Measurements from ENCODE around the gene RWDD1. TPM values are rescaled to one million over a fixed set of nuclear protein-coding genes. Genes with fewer than 3 reads are reported as not detected.

The RWDD1 gene
- total and polyA plus RNA-seq, 5 donors from 2014 or later = 49.5 to 97.8 (median 70.7) TPM

DNA sequence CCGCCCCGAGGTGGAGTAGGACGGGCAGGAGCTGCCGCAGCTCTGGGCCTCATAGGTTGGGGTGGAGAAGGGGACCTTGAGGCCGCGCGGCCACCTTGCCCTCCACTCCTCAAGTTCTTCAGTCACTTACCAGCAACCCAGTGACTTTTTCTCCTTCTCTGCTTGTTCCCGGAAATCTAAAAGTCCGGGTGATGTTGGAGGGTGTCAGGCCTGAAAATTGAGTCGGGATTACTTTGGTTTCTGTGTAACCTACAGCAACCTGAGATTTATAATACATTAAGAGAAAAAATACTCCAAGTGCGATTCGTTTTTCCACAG lies 338 bp downstream of the RWDD1 start:
- H3K9me3 Mint-ChIP-seq = no peaks in the 10 kb centered on the region
- H3K27ac ChIP-seq (ENCODE audit: insufficient read depth, low read length, poor library complexity, severe bottlenecking) = peak overlapping the region; percentile 95
- peaks cover 5% of the 10 kb centered on the region for H3K27me3 Mint-ChIP-seq
- DNase-seq (no peak), ATAC-seq (ENCODE audit: low read depth in 2 of 2) (no peak)
- peak overlapping the region; percentile 98 to 100 (median 99) for H3K27ac Mint-ChIP-seq
- H3K4me1 ChIP-seq (ENCODE audit: control insufficient read depth, insufficient read depth, low read length, poor library complexity, severe bottlenecking) = peaks cover 24% of the 10 kb centered on the region
- peaks cover 12% of the 10 kb centered on the region for H3K36me3 ChIP-seq (ENCODE audit: control insufficient read depth, insufficient read depth, low read length)
- no peaks in the 10 kb centered on the region for H3K9me3 ChIP-seq (ENCODE audit: control insufficient read depth in 2 of 2, low read length in 2 of 2)
- H3K4me3 ChIP-seq (ENCODE audit: low read depth, low read length) = peak overlapping the region; percentile 97
- peaks cover 18% of the 10 kb centered on the region for H3K36me3 Mint-ChIP-seq
- peaks cover 28 to 62% (median 40%) of the 10 kb centered on the region in 4 donors for H3K4me1 Mint-ChIP-seq
- H3K4me3 Mint-ChIP-seq = peak overlapping the region; percentile 94 to 98 (median 98)
- H3K27me3 ChIP-seq (ENCODE audit: control insufficient read depth, insufficient read depth, low read length) = no peaks in the 10 kb centered on the region

DNA sequence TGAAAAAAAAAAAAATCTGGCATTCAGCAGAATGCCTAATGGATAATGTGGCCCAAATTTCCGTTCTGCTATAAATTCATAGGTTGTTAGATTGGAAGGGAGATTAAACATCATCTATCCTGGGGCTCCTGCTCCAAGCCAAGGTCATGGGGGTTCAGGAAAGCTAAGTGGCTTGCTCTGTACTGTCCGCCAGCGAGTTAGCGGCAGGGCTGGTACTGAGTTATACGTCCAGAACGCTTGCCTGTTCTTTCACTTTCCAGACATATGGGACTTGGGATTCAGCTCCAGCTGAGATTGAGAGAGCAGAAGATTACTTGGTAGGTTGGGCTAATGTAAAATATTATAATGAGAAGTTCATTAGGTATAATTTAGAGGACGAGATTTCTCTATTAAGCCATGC lies 858 bp downstream of the RWDD1 start:
- Mint-ChIP-seq H3K9me3 (no peaks in the 10 kb centered on the region), H3K27me3 (peaks cover 5% of the 10 kb centered on the region), H3K27ac (peak overlapping the region; percentile 98 to 100 (median 99)), H3K4me1 (peaks cover 28 to 65% (median 42%) of the 10 kb centered on the region in 4 donors), H3K4me3 (peak overlapping the region; percentile 94 to 98 (median 98)), H3K36me3 (peaks cover 21% of the 10 kb centered on the region)
- Histone ChIP-seq H3K27ac (ENCODE audit: insufficient read depth, low read length, poor library complexity, severe bottlenecking) (peak overlapping the region; percentile 95), H3K4me3 (ENCODE audit: low read depth, low read length) (peak overlapping the region; percentile 97), H3K4me1 (ENCODE audit: control insufficient read depth, insufficient read depth, low read length, poor library complexity, severe bottlenecking) (peaks cover 24% of the 10 kb centered on the region), H3K36me3 (ENCODE audit: control insufficient read depth, insufficient read depth, low read length) (peaks cover 15% of the 10 kb centered on the region), H3K9me3 (ENCODE audit: control insufficient read depth in 2 of 2, low read length in 2 of 2) (no peaks in the 10 kb centered on the region), H3K27me3 (ENCODE audit: control insufficient read depth, insufficient read depth, low read length) (no peaks in the 10 kb centered on the region)
- ATAC-seq (ENCODE audit: low read depth in 2 of 2) (no peak), DNase-seq (peak in 1 of 3 donors; percentile 27)

DNA sequence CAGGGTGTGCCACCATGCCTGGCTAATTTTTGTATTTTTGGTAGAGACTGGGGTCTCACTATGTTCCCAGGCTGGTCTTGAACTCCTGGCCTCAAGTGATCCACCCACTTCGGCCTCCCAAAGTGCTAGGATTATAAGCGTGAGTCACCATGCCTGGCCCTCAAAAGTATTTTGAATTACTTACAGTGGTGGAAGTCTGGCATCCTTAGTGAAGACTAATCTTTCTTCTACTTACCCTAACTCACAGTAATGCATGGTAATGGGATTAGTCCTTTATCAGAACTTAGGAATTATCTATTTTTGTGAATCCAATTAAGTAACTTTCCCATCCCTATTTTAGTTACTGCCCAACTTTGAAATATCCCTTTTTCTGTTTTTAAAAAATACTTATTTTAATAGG lies 3.9 kb downstream of the RWDD1 start:
- no peak for ATAC-seq (ENCODE audit: low read depth in 2 of 2)

DNA sequence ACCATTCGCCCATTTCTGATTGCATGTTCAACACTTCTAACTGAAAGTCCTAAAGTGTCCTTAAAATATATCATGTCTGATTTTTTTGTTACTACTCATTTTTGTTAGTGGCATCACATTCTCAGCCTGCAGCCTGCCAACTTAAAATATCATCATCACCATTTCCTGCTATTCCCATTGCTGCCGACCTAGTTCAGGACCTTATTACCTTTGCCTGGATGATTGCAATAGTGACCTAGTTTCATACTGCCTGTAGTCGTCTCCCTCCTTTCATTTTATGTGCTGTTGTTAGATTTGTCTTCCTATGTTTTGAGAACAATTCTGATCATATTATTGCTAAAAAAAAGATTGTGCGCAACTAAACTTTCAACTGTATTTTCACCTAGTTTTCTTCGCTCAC lies 6.2 kb downstream of the RWDD1 start:
- ATAC-seq (ENCODE audit: low read depth in 2 of 2) = no peak
- H3K9me3 Mint-ChIP-seq = no peaks in the 10 kb centered on the region

More for the DNA sequence above, 3.9 kb downstream of the RWDD1 start:
- peaks cover 41% of the 10 kb centered on the region for H3K36me3 Mint-ChIP-seq
- no peak overlapping the region for H3K27ac Mint-ChIP-seq
- H3K36me3 ChIP-seq (ENCODE audit: control insufficient read depth, insufficient read depth, low read length) = peaks cover 25% of the 10 kb centered on the region
- no peak overlapping the region for H3K4me3 ChIP-seq (ENCODE audit: low read depth, low read length)
- peaks cover 38 to 80% (median 58%) of the 10 kb centered on the region in 4 donors for H3K4me1 Mint-ChIP-seq
- no peaks in the 10 kb centered on the region for H3K9me3 ChIP-seq (ENCODE audit: control insufficient read depth in 2 of 2, low read length in 2 of 2)
- no peaks in the 10 kb centered on the region for H3K27me3 ChIP-seq (ENCODE audit: control insufficient read depth, insufficient read depth, low read length)
- H3K4me3 Mint-ChIP-seq = no peak overlapping the region
- H3K9me3 Mint-ChIP-seq = no peaks in the 10 kb centered on the region
- no peak for DNase-seq
- peaks cover 18% of the 10 kb centered on the region for H3K4me1 ChIP-seq (ENCODE audit: control insufficient read depth, insufficient read depth, low read length, poor library complexity, severe bottlenecking)
- no peaks in the 10 kb centered on the region for H3K27me3 Mint-ChIP-seq
- H3K27ac ChIP-seq (ENCODE audit: insufficient read depth, low read length, poor library complexity, severe bottlenecking) = no peak overlapping the region

DNA sequence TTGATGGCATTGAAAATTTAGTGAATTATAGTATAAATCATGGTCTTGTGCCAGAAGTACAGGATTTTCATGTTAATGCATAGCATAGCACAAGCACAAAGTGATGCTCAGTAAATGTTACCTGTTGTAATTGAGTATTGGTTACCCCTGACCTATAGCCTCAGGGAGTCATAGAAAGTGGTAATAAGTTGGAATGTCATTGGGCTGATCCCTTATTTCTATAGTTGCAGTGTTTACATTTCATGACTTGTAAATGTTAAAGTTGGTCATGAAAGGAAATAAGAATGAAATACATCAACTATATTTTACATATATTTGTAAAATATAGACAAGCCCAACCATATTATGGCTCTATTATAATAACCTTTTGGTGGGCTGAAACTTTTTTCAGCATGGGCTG lies 7.0 kb downstream of the RWDD1 start:
- H3K4me1 Mint-ChIP-seq = peaks cover 28 to 53% (median 42%) of the 10 kb centered on the region in 4 donors
- peaks cover 45% of the 10 kb centered on the region for H3K36me3 ChIP-seq (ENCODE audit: control insufficient read depth, insufficient read depth, low read length)

More for the DNA sequence above, 6.2 kb downstream of the RWDD1 start:
- Histone ChIP-seq H3K27ac (ENCODE audit: insufficient read depth, low read length, poor library complexity, severe bottlenecking) (no peak overlapping the region), H3K4me3 (ENCODE audit: low read depth, low read length) (no peak overlapping the region), H3K4me1 (ENCODE audit: control insufficient read depth, insufficient read depth, low read length, poor library complexity, severe bottlenecking) (peaks cover 10% of the 10 kb centered on the region), H3K36me3 (ENCODE audit: control insufficient read depth, insufficient read depth, low read length) (peaks cover 39% of the 10 kb centered on the region), H3K27me3 (ENCODE audit: control insufficient read depth, insufficient read depth, low read length) (no peaks in the 10 kb centered on the region), H3K9me3 (ENCODE audit: control insufficient read depth in 2 of 2, low read length in 2 of 2) (no peaks in the 10 kb centered on the region)
- peaks cover 36 to 61% (median 49%) of the 10 kb centered on the region in 4 donors for H3K4me1 Mint-ChIP-seq
- H3K36me3 Mint-ChIP-seq = peaks cover 50% of the 10 kb centered on the region
- H3K4me3 Mint-ChIP-seq = peak overlapping the region in 1 of 4 donors; percentile 27
- H3K27me3 Mint-ChIP-seq = no peaks in the 10 kb centered on the region
- DNase-seq = no peak
- H3K27ac Mint-ChIP-seq = no peak overlapping the region

DNA sequence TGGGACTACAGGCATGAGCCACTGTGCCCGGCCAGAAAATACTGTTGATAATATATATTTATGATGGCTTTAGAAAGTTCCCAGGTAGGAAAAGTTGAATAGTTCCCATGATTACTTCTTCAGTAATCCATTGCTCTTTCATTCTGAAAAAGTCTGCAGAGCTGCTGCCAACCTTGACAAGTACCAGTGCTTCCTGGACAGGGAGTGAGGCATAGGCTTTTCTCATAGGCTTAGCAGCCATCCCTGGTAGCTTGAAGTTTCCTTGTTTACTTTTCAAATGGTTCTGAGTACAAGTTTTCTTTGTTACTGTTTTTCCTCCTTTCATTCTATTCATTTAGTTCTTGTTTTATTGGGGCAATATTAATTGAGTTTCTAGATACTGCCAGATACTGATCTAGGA lies 7.8 kb downstream of the RWDD1 start:
- Histone ChIP-seq H3K9me3 (ENCODE audit: control insufficient read depth in 2 of 2, low read length in 2 of 2) (no peaks in the 10 kb centered on the region), H3K36me3 (ENCODE audit: control insufficient read depth, insufficient read depth, low read length) (peaks cover 53% of the 10 kb centered on the region), H3K4me1 (ENCODE audit: control insufficient read depth, insufficient read depth, low read length, poor library complexity, severe bottlenecking) (no peaks in the 10 kb centered on the region), H3K27me3 (ENCODE audit: control insufficient read depth, insufficient read depth, low read length) (no peaks in the 10 kb centered on the region), H3K4me3 (ENCODE audit: low read depth, low read length) (no peak overlapping the region), H3K27ac (ENCODE audit: insufficient read depth, low read length, poor library complexity, severe bottlenecking) (no peak overlapping the region)
- Mint-ChIP-seq H3K36me3 (peaks cover 49% of the 10 kb centered on the region), H3K27me3 (no peaks in the 10 kb centered on the region), H3K4me3 (no peak overlapping the region), H3K4me1 (peaks cover 24 to 45% (median 34%) of the 10 kb centered on the region in 4 donors), H3K9me3 (no peaks in the 10 kb centered on the region), H3K27ac (peak overlapping the region in 1 of 3 donors; percentile 53)
- no peak for DNase-seq
- ATAC-seq (ENCODE audit: low read depth in 2 of 2) = no peak

More for the DNA sequence above, 7.0 kb downstream of the RWDD1 start:
- no peak overlapping the region for H3K27ac Mint-ChIP-seq
- H3K4me1 ChIP-seq (ENCODE audit: control insufficient read depth, insufficient read depth, low read length, poor library complexity, severe bottlenecking) = peaks cover 1% of the 10 kb centered on the region
- H3K27me3 ChIP-seq (ENCODE audit: control insufficient read depth, insufficient read depth, low read length) = no peaks in the 10 kb centered on the region
- peaks cover 52% of the 10 kb centered on the region for H3K36me3 Mint-ChIP-seq
- no peak overlapping the region for H3K27ac ChIP-seq (ENCODE audit: insufficient read depth, low read length, poor library complexity, severe bottlenecking)
- no peak for ATAC-seq (ENCODE audit: low read depth in 2 of 2)
- no peak overlapping the region for H3K4me3 Mint-ChIP-seq
- H3K9me3 Mint-ChIP-seq = no peaks in the 10 kb centered on the region
- DNase-seq = no peak
- H3K27me3 Mint-ChIP-seq = no peaks in the 10 kb centered on the region
- no peak overlapping the region for H3K4me3 ChIP-seq (ENCODE audit: low read depth, low read length)
- no peaks in the 10 kb centered on the region for H3K9me3 ChIP-seq (ENCODE audit: control insufficient read depth in 2 of 2, low read length in 2 of 2)

DNA sequence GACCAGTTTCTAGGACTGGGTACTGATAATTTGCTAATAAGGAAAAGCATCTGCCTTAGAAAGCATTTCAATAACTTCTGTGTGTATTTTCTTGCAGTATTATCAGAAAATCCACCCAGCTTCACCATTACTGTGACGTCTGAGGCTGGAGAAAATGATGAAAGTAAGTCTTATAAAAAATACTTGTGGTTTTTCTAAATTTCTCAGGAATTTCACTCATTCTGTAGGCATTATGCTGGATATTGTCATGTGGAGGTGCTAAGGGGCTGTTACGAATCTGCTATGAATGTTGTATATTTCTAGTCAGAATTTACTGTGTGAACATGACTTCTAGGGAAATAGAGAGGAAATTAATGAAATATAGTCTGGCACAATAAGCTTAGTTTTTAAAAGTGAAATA lies 8.9 kb downstream of the RWDD1 start:
- no peaks in the 10 kb centered on the region for H3K4me1 ChIP-seq (ENCODE audit: control insufficient read depth, insufficient read depth, low read length, poor library complexity, severe bottlenecking)
- H3K27ac ChIP-seq (ENCODE audit: insufficient read depth, low read length, poor library complexity, severe bottlenecking) = no peak overlapping the region
- H3K27ac Mint-ChIP-seq = no peak overlapping the region
- H3K27me3 ChIP-seq (ENCODE audit: control insufficient read depth, insufficient read depth, low read length) = no peaks in the 10 kb centered on the region
- H3K4me3 Mint-ChIP-seq = no peak overlapping the region
- peaks cover 59% of the 10 kb centered on the region for H3K36me3 ChIP-seq (ENCODE audit: control insufficient read depth, insufficient read depth, low read length)
- H3K9me3 ChIP-seq (ENCODE audit: control insufficient read depth in 2 of 2, low read length in 2 of 2) = no peaks in the 10 kb centered on the region
- no peaks in the 10 kb centered on the region for H3K27me3 Mint-ChIP-seq
- H3K4me3 ChIP-seq (ENCODE audit: low read depth, low read length) = no peak overlapping the region
- DNase-seq = no peak
- peaks cover 56% of the 10 kb centered on the region for H3K36me3 Mint-ChIP-seq
- ATAC-seq (ENCODE audit: low read depth in 2 of 2) = no peak
- no peaks in the 10 kb centered on the region for H3K9me3 Mint-ChIP-seq
- H3K4me1 Mint-ChIP-seq = peaks cover 21 to 42% (median 32%) of the 10 kb centered on the region in 4 donors

DNA sequence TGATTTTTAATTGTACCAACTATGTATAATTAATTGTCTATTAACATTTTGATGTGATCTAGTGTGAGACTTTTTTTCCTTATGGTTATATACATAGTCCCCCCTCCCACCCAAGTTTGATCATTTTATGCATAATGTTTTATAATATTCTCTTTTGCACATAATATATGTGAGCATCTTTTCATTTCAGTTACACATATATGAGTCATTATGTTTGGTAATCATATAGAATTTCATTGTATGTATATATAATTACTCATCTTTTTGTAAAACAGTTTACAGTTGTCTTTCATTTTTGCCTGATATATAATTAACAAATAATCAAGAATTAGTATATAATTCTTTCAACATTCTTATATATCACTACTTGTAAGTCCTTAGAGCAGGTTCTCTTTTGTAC lies 15.0 kb downstream of the RWDD1 start:
- Mint-ChIP-seq H3K27me3 (no peaks in the 10 kb centered on the region), H3K9me3 (no peaks in the 10 kb centered on the region), H3K4me3 (no peak overlapping the region), H3K4me1 (peaks cover 0 to 22% (median 5%) of the 10 kb centered on the region in 4 donors), H3K27ac (no peak overlapping the region), H3K36me3 (peaks cover 38% of the 10 kb centered on the region)
- Histone ChIP-seq H3K4me1 (ENCODE audit: control insufficient read depth, insufficient read depth, low read length, poor library complexity, severe bottlenecking) (no peaks in the 10 kb centered on the region), H3K27ac (ENCODE audit: insufficient read depth, low read length, poor library complexity, severe bottlenecking) (no peak overlapping the region), H3K36me3 (ENCODE audit: control insufficient read depth, insufficient read depth, low read length) (peaks cover 74% of the 10 kb centered on the region), H3K9me3 (ENCODE audit: control insufficient read depth in 2 of 2, low read length in 2 of 2) (no peaks in the 10 kb centered on the region), H3K27me3 (ENCODE audit: control insufficient read depth, insufficient read depth, low read length) (no peaks in the 10 kb centered on the region), H3K4me3 (ENCODE audit: low read depth, low read length) (no peak overlapping the region)
- DNase-seq (no peak), ATAC-seq (ENCODE audit: low read depth in 2 of 2) (no peak)

Data from CD4-positive, CD25-positive, alpha-beta regulatory T cell (primary cell).